ENCODE data around the gene C3orf20. TPM values are rescaled to one million over a fixed set of nuclear protein-coding genes. Genes with fewer than 3 reads are reported as not detected.

Gene C3orf20
- total and polyA plus RNA-seq, 2 donors (not counting 1 experiment from before 2014, with no cell fraction given): 0.12 to 0.34 TPM

DNA sequence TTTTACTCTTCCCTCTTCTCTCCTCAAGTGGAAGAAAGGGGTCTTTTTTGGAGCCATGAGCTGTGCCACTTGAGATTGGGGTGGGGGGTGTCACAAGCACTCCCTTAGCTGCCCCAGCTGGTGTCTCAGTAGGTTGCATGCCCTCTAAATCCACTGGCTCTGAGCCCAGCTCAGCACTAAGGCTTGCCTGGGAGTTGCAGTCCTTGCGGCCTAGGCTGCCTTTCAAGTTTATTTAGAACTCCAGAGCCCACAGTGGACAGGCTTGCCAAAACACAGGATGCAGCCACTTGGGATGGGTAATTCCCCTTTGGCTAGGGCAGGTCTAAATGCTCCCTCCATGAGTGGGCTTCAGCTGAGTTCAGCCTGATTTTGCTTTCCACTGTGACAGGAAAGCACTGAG, 24.7 kb downstream of the C3orf20 start:
- Mint-ChIP-seq H3K27me3 (no peaks in the 10 kb centered on the region), H3K4me1 (no peaks in the 10 kb centered on the region), H3K9me3 (ENCODE audit: insufficient read depth) (no peaks in the 10 kb centered on the region), H3K27ac (no peak overlapping the region), H3K4me3 (no peak overlapping the region)
- Histone ChIP-seq H3K4me1 (ENCODE audit: control insufficient read depth in 2 of 2, insufficient read depth in 2 of 2, low read length in 2 of 2) (no peaks in the 10 kb centered on the region), H4K20me1 (ENCODE audit: control insufficient read depth, insufficient read depth, low read length, poor library complexity, severe bottlenecking) (no peaks in the 10 kb centered on the region), H3K27me3 (replicated peaks in 1 of 4; ENCODE audit: control extremely low read depth in 1 of 4, control insufficient read depth in 3 of 4, insufficient read depth in 4 of 4, low read length in 3 of 4) (no peaks in the 10 kb centered on the region), H2AFZ (ENCODE audit: insufficient read depth, low read depth, low read length, poor library complexity, severe bottlenecking) (no peak overlapping the region), H3K79me2 (ENCODE audit: control insufficient read depth, insufficient read depth, low read length) (no peaks in the 10 kb centered on the region), H3K4me3 (ENCODE audit: control extremely low read depth in 1 of 5, extremely low read depth in 1 of 5, insufficient read depth in 1 of 5, low read depth in 2 of 5, low read length in 4 of 5) (no peak overlapping the region), H3K27ac (ENCODE audit: low read length in 2 of 2) (no peak overlapping the region), H3K36me3 (replicated peaks in 1 of 2; ENCODE audit: control extremely low read depth in 1 of 2, control insufficient read depth in 1 of 2, extremely low read depth in 1 of 2, insufficient read depth in 2 of 2, low read length in 1 of 2) (no peaks in the 10 kb centered on the region), H3K9ac (ENCODE audit: low read length) (no peak overlapping the region), H3K9me3 (ENCODE audit: control extremely low read depth in 1 of 3, control insufficient read depth in 2 of 3, insufficient read depth in 1 of 3, low read length in 2 of 3) (peaks cover 0 to 2% (median 0%) of the 10 kb centered on the region in 3 donors), H3K4me2 (replicated peaks; ENCODE audit: low read depth, low read length, poor library complexity, severe bottlenecking) (no peak overlapping the region)
- DNase-seq (no peak), ATAC-seq (ENCODE audit: low read depth) (no peak)
- WGBS (ENCODE audit: insufficient coverage): 100% methylated on average over 1 of the region's 1 CpG
- TF ChIP-seq EZH2 (IDR thresholded peaks at IDR 0.05; ENCODE audit: borderline replicate concordance, insufficient read depth, low read depth, low read length, poor library complexity, severe bottlenecking): no peak
- TF ChIP-seq, protein P1, sequence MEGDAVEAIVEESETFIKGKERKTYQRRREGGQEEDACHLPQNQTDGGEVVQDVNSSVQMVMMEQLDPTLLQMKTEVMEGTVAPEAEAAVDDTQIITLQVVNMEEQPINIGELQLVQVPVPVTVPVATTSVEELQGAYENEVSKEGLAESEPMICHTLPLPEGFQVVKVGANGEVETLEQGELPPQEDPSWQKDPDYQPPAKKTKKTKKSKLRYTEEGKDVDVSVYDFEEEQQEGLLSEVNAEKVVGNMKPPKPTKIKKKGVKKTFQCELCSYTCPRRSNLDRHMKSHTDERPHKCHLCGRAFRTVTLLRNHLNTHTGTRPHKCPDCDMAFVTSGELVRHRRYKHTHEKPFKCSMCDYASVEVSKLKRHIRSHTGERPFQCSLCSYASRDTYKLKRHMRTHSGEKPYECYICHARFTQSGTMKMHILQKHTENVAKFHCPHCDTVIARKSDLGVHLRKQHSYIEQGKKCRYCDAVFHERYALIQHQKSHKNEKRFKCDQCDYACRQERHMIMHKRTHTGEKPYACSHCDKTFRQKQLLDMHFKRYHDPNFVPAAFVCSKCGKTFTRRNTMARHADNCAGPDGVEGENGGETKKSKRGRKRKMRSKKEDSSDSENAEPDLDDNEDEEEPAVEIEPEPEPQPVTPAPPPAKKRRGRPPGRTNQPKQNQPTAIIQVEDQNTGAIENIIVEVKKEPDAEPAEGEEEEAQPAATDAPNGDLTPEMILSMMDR (IDR thresholded peaks at IDR 0.05): no peak
- intact Hi-C loops (cut with micrococcal nuclease): no loop called here
- ChIA-PET POLR2A (no interaction called here), CTCF (no interaction called here)

DNA sequence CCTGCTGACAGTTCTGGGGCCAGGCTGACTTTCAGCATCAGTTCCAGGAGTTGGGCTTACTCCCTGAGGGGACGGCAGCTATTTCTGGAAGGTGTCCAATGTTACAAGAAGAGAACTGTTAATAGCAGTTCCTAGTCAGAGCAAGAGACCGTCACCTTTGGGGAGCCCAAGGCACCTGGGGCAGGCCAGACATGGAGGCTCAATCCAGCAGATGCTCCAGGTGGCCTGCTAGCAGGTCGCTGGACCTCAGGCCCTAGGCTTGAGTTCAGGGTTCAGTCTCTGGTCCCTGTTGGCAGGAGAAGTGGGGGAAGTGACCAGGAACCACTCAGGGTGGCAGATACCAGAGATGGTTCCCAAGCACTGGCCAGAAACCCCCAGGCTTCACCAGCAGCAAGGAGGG, 25.9 kb downstream of the C3orf20 start:
- WGBS (ENCODE audit: insufficient coverage): 91% methylated on average over 3 of the region's 3 CpGs
- H3K27ac Mint-ChIP-seq: no peak overlapping the region
- TF ChIP-seq, protein P1 (IDR thresholded peaks at IDR 0.05): no peak
- no peak for TF ChIP-seq EZH2 (IDR thresholded peaks at IDR 0.05; ENCODE audit: borderline replicate concordance, insufficient read depth, low read depth, low read length, poor library complexity, severe bottlenecking)

More for the DNA sequence above, 25.9 kb downstream of the C3orf20 start:
- ATAC-seq (ENCODE audit: low read depth): no peak
- POLR2A ChIA-PET: no interaction called here
- no peak for DNase-seq
- Histone ChIP-seq H2AFZ (ENCODE audit: insufficient read depth, low read depth, low read length, poor library complexity, severe bottlenecking) (no peak overlapping the region), H3K27me3 (replicated peaks in 1 of 4; ENCODE audit: control extremely low read depth in 1 of 4, control insufficient read depth in 3 of 4, insufficient read depth in 4 of 4, low read length in 3 of 4) (no peaks in the 10 kb centered on the region), H3K4me2 (replicated peaks; ENCODE audit: low read depth, low read length, poor library complexity, severe bottlenecking) (no peak overlapping the region), H4K20me1 (ENCODE audit: control insufficient read depth, insufficient read depth, low read length, poor library complexity, severe bottlenecking) (no peaks in the 10 kb centered on the region), H3K4me3 (ENCODE audit: control extremely low read depth in 1 of 5, extremely low read depth in 1 of 5, insufficient read depth in 1 of 5, low read depth in 2 of 5, low read length in 4 of 5) (no peak overlapping the region), H3K36me3 (replicated peaks in 1 of 2; ENCODE audit: control extremely low read depth in 1 of 2, control insufficient read depth in 1 of 2, extremely low read depth in 1 of 2, insufficient read depth in 2 of 2, low read length in 1 of 2) (no peaks in the 10 kb centered on the region), H3K9me3 (ENCODE audit: control extremely low read depth in 1 of 3, control insufficient read depth in 2 of 3, insufficient read depth in 1 of 3, low read length in 2 of 3) (peaks cover 0 to 2% (median 0%) of the 10 kb centered on the region in 3 donors), H3K4me1 (ENCODE audit: control insufficient read depth in 2 of 2, insufficient read depth in 2 of 2, low read length in 2 of 2) (no peaks in the 10 kb centered on the region), H3K27ac (ENCODE audit: low read length in 2 of 2) (no peak overlapping the region), H3K9ac (ENCODE audit: low read length) (no peak overlapping the region), H3K79me2 (ENCODE audit: control insufficient read depth, insufficient read depth, low read length) (no peaks in the 10 kb centered on the region)
- CTCF ChIA-PET: no interaction called here
- Mint-ChIP-seq H3K27me3 (no peaks in the 10 kb centered on the region), H3K9me3 (ENCODE audit: insufficient read depth) (no peaks in the 10 kb centered on the region), H3K4me1 (no peaks in the 10 kb centered on the region), H3K4me3 (no peak overlapping the region)
- intact Hi-C loops (cut with micrococcal nuclease): no loop called here
